Stimulated activated CD4-positive, alpha-beta T cell treated with anti-CD3 and anti-CD28 coated beads, TNF-alpha, amount 100 ng/mL, for 24 hours (primary cell): Measurements from ENCODE around the gene INO80.

ENCODE experiments used
- DNase-seq, 3 experiments: peaks; one replicate each; pipeline ENCODE4 v3.0.0-alpha.2; 2020; ENCODE audit warnings: low read depth in 3 of 3

The INO80 gene

DNA sequence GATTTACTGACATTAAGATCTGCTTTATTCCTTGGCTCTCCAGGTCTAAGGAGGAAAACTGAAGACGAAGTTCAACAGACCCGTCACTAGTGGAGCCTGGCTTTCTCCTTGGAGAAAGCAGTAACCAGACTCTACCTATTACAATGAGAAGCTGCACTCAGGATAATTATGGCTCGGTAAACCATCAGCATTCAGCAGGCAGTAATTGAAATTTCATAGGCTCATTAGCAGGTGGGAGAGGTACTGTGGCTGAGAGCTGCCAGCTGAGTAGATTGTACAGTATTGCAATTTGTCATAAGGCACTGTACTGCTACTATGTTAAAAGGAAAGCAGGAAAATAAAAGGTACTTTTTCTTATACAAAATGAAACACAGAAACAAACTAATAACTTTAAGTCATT lies 111.6 kb downstream of the INO80 start:
- DNase-seq = no peak

DNA sequence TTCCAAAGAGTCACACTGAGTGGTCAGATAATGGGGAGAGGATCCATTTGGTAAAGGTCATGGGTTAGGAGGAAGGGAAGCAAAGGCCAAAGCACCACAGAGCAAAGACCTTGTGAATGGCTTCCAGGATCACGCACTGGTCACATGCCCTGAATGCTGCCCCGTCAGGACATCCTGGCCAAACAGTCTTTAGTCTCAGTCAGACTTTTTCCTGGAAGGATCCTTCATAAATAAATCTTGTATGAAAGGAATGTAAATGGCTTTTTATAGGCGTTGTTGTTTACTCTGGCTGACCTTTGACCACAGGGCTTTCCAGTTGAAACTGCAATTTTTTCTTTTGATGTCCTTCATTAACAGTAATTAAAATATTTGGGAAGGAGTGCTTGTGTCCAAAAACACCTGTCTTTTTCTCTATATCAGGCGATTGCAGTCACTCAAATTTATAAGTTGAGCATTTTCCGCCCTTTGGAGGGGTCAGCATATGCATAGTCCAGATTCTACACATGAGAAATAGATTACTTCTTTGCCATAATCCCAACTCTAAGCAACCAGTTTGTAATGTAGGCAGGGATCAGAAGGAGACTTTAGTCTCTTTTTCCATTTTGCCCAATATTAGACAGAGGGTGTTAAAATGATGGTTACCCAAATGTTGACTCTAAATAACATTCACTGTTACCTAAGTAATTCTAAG lies 114.4 kb downstream of the INO80 start:
- DNase-seq = no peak

DNA sequence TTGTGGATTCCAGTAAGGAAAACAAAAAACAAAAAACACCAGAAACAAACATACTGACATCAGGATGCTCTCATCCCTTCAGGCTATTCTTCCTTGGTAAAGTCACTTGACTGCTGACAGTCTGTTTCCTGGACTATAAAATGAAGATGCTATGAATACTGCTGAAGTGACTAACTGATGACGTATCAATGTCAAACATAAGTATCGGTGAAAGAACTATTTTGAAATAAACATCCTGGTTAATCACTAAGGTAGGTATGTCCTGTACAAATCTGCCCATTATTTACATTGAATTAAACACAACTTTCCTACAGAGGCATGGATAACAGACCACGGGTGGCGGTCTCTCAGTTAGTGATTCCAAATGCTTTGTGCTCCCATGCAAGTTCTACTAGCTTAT lies 116.9 kb downstream of the INO80 start:
- DNase-seq = no peak

DNA sequence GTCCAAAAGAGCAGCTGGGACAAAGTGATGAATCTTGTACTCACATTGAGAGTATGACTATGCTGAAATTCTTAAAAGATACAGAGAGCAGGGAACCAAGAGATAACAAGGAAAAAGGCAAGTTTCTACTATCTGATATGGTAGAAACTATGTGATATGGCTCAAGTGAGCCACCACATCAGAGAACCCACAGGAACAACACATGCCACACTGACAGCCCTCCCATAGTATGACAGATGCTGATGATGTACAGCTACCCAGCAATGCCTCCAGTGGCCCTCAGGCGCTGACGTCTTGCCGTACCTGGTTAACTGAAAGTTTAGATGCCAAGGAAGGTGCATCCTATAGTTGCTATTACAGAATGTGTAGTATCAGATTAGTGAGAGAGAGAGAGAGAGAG lies 120.4 kb downstream of the INO80 start:
- no peak for DNase-seq

DNA sequence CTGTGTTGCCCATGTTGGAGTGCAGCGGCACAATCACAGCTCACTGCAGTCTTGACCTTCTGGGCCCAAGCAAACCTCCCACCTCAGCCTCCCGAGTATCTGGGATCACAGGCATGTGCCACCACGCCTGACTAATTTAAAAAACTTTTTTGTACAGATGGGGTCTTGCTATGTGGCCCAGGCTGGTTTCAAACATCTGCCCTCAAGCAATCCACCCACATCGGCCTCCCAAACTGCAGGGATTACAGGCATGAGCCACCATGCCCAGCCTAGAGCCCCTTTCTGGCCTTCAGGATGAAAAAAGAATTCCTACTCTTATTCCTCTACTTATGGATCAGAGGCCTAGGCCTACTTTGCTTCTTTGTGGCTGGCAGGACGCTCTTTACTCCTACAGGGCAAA lies 123.3 kb downstream of the INO80 start:
- no peak for DNase-seq

DNA sequence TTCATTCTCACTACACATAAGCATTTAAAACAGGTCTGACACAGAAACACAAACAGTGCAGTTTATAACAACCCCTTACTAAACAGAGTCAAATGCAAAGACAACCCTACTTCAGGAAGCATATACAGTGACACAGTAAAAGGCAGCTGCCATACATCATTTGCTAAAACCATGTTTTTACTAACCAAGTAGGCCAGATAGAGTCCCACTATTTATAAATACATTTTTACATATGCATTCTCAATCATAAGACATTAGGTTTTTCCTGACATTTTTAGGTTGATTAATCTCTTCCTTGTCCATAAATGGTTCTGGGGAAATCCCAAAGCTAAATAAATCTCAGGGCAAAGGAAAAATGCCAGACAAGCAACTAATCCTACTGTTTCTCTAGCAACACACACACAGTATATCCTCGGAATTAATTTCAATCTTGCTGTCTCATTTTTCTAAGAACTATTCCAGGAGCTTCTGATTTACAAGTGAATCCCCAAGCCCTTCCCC lies 123.8 kb downstream of the INO80 start:
- DNase-seq = no peak

DNA sequence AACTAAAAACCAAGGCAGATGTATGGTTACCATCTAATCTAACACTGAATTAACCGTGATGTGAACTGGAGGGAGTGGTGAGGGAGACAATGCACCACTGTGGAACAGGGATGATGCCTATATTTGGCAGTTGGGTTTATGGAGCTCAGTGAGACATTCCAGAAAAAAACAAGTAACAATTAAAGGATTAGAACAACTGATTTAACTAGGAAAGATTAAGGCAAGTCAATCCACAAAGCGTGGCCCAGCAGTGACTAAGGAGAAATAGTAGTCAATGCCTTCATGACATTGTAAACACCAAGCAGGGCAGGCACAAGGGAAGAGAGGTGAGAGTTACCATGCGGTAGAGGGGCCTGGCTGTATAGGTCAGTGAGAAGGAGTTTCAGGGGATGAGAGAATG lies 124.7 kb downstream of the INO80 start:
- DNase-seq = no peak

DNA sequence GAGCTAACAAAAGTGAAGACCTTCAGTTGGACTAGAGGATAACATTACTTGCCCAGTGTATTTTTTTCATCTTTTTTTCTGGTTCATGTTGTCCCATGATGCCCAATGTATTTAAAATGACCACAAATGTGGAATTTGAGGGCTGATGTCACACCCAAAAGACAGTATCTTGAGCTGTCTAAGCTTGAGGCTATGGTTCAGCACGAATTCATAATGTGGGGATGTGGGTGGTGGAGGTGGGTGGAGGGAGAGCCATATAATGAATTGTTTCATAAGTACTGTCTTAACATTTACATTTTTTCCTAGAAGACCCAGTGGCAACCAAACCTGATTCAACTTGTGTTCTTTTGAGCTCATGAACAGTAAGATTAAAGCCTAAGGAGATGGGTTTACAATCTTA lies 125.3 kb downstream of the INO80 start:
- peak in 1 of 3 experiments; percentile 5 for DNase-seq

DNA sequence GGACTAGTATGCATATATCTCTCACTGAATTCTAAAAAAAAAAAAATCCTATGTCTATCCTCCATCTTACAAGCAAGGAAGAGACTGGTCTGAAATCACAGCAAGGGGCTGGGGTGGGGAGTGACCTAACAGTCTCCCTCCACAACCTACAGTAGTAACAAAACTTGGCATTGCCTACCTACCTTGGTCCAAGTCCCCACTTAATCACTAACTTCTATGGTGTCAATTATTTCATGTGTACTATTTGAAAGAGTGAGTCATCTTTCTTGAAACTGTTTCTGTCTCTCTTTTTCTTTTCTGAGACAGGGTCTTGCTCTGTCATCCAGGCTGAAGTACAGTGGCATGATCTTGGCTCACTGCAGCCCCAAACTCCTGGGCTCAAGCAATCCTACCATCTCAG lies 126.0 kb downstream of the INO80 start:
- no peak for DNase-seq

DNA sequence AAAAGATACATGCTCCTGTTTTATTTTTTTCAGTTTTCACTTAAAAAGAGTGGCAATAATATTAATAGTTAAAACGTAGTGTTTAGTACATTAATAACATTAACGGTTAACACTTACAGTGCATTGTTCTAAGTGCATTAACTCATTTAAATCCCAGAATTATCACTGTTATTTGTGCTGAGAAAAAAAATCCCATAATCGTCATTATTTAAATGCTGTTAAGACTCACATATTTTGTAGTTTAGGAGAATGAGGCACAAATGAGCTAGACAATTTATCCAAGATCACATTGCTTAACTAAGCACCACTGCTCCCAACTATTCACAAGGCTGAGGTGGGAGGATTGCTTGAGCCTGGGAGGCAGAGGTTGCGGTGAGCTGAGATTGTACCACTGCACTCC lies 127.9 kb downstream of the INO80 start:
- no peak for DNase-seq

DNA sequence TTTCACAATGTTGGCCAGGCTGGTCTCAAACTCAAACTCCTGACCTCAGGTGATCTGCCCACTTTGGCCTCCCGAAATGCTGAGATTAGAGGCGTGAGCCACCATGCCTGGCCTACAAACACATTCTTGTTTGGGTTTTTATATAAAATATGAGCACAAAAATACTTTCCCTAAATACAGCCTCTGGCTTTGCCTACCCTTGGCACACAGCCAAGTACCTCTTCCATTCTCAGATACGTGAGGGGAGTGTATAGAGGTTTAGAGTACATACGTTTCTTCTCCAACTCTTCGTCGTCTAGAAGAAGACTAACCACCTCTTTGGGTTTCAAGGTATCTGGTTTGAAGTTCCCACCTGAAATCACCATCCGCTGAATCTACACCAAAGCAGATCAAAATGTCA lies 129.3 kb downstream of the INO80 start:
- no peak for DNase-seq

DNA sequence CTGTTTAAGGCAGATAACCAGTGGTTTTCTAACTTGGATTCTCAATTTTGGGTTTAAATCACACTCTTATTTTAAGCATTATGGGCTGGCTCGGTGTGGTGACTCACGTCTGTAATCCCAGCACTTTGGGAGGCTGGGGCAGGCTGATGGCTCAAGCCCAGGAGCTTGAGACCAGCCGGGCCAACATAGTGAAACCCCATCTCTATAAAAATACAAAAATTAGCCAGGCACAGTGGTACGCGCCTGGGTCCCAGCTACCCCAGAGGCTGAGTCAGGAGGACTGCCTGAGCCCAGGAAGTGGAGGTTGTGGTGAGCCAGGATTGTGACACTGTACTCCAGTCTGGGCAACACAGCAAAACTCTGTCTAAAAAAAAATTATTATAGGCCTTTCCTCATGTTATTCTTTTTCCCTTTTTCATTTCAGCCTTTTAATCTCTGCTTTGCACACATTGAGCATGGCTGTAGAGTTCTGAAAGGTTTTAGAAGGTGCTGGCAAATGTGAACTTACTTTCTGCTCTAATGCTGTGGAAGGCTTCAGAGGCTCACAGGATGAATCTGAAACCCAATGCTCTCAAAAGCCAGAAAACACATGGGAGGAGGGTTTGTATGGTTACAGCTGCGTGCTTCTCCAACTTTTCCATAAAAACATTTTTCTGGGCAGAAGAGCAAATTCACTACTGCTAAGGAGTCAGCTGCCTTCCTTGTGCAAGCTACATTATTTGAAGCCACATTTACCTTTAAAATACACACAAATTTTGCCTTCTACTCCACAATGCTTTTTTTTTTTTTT lies 130.3 kb downstream of the INO80 start:
- DNase-seq = no peak

DNA sequence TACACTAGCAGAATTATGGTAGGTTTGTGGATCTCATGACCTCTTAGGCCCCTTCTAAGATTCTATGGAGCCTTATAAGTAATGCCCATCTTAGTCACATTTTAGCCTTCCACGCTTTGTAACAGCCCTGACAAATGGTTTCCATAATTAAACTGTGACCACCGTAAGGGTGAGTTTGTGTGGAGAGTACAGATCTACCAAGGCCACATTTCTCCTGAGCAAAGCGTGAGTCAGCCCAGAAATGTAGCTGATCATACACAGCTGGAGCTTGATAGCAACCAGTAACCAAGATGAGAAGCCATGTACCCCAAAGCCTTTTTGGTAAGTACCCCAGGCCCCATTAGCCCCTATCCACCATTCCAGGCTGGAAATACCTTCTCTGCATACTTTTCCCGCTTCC lies 131.1 kb downstream of the INO80 start:
- DNase-seq = no peak

DNA sequence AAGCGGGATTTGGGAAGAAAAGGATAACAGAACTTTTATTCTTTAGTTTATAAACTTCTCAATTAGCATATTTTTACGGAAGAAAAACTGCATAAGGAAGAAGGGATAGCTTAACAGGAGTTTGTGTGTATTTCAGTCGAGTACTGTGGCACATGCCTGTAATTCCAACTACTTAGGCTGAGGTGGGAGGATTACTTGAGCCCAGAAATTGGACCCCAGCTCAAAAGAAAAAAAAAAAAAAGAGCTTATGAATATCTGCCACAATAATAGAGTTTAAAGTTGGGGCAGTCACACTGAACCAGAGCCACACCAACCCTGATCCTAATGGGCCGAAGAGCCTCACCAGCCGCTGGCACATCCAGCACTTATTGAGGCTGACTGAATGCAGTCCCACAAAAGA lies 131.7 kb downstream of the INO80 start:
- DNase-seq = no peak

DNA sequence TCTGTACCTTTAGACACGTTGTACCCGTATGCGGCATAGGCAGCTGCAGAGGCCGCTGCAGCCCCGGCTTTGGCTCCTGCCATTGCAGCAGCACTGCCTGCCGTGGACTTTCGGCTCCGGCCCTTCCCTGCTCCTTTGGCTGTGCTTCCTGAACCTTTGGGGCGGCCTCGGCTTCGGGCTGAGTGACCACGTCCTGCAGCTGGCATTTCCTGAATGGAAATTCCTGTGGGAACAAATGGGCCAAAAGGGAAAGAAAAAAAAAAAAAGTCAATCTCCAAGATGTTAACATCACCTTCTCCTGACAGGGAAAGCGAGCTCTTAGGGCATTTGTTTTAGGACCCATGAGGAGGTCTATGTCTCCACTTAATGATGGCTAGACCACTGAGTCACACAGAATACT lies 133.2 kb downstream of the INO80 start:
- DNase-seq = no peak

DNA sequence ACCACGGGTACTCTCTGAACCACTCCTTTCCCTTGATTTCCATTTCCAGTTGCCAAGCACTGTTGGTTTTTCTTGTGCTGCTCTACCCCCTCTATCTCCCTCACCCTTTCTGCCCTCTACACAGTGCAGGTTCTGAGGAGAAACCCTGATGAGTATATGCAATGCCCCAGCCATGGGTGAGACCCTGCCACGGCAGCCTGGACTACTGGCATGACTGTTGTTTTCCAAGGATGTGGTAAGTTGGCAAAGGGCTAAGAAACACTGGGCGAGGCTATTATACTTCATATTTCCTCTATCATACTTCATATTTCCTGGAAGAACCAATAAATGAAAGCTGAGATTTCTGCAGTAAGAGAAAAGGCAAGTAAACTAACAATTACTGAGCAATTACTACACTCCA lies 134.9 kb downstream of the INO80 start:
- no peak for DNase-seq

DNA sequence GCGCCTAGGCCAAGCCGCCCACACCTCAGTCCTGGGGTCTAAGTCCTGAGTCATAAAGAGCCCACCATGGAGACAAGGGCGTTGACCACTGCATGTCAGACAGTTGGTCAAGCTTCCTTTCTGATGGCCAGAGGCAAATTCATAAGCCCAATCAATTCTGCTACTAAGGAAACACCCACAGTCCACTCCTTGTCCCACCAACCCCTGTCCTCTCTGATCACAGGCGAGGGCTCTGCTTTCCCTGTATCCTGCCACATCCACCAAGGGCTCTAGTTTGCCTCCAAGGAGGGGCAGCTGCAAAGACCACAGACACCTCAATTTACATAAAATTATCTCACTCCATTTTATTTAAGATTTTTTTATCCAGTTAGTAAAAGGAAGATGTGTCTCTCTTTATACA lies 137.5 kb downstream of the INO80 start:
- no peak for DNase-seq

DNA sequence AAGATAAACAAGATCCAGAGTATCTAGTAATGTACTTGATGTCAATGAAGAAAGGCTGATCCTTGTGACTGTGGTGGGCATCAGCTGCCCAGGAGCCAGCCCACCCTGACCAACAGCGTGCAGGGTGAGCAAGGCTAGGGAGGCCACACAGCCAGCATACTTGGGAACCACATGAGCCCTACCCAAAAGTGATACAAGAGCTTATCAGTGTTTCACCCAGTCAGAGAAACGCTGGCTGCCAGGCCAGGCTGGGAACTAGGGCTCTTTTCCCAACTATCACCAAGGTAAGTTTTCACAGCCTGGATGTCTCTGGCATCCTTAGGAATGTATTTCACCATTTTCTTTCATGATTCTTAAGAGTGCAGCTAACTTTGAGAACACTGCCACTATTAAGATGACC lies 137.9 kb downstream of the INO80 start:
- DNase-seq = no peak

DNA sequence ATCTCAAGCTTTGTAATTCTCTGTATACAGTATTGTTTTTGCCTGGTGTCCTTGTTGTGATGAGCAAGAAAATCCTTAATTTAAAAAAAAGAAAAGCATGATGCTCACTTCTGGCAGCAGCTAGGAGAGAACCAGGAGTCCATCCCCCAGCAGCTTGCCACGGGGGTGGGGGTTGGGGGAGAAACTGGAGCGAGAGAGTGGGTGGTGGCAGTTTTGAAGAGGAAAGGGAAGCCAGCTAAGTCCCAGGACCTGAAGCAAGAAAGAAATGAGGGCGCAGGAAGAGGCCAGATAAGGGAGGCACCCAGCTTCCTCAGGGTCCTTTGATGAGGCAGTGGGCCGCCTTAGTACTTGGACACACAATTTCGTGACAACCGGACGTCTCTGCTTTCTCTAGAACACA lies 139.3 kb downstream of the INO80 start:
- no peak for DNase-seq

DNA sequence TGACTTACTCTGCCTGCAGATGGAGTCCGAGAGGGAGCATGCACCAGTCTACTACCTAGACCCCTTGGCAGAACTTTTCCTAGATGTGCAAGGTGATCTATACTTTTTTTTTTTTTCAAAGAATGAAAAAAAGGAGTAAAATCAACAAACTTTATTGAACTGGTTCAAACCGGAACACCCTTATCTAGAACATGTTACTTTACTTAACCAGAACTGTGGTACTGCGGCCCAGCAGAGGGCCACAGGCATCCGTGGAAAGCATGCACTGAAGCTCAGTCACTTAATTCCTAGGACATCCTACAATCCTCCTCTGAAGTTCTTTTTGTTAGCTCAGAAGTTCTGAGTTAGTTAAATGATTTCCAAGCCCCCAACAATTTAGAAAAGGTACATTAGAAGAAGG lies 141.2 kb downstream of the INO80 start:
- no peak for DNase-seq

DNA sequence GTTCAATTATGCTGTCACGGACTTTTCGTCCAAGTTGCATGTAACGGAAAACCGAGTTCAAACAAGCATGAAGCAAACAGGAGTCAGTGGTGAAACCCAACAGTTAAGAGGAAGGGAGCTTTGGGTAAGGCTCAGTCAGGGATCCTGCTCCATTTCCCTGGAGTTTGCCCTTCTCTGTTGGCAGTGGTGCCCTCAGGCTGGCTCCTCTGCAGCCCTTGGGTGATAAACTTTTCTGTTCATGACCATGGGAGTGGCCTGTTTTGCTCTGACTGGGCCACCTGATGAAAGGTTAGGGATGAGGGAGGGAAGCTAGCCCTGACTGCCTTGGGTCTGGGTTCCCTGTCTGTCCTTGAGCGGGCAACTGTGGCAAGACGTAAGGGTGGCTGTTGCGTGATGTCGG lies 146.7 kb downstream of the INO80 start:
- no peak for DNase-seq

DNA sequence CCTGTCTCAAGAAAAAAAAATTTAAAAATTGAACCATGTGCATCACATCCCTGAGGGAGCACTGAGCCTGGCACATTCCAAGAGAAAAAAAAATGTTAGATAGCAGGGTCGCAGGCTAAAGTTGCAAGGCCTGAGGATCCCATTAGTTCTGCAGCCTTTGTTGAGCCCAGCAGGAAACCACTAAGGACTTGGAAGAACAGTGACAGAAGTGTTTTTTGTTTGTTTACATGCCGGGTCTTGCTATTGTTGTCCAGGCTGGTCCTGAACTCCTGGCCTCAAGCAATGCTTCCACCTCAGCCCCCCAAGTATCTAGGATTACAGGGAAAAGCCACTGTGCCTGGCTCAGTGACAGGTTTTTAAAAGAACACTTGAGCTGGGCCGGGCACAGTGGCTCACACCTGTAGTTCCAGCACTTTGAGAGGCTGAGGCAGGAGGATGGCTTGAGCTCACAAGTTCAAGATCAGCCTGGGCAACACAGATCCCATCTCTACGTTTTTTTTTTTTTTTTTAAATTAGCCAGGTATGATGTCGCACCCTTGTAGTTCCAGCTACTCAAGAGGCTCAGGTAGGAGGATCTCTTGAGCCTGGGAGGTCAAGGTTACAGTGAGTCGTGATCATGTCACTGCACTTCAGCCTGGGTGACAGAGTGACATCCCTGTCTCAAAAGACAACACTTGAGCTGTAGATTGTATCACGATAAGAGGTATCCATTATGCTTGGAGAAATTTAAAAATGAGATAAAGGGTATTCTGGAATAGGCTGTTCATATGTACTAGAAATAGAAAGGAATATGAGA lies 147.6 kb downstream of the INO80 start:
- no peak for DNase-seq

DNA sequence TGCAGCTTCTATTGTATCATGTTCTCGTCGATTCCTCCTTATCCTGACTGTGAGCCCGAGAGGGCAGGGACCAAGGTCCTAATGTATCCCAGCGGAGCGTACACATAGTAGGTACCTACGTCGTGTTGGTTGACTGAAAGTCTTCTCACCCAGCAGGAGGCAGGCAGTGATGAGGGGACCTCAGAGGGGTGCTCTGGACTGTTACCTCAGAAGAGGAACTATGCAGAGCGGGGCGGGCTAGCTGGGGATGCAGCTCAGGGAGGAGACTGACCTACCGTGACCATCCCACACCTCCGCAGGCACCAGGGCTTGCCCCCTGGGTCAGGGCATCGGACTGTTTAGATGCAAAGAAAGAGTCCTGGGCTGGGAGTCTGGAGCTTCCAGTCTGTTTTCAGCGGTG lies 151.4 kb downstream of the INO80 start:
- DNase-seq = no peak
